ENCODE measurements around the gene TRAF2.

- TF ChIP-seq POLR2A (IDR thresholded peaks at IDR 0.05; ENCODE audit: low read depth, low read length): no peak
- TF ChIP-seq POU2F2 (IDR thresholded peaks at IDR 0.05; ENCODE audit: low read depth, low read length): no peak
- no peak for TF ChIP-seq PAX5 (IDR thresholded peaks at IDR 0.05; ENCODE audit: insufficient read depth, low read length, severe bottlenecking)
Measured at GRCh38 chr9:136876476-136876875, 9.8 kb upstream of the TRAF2 start.
